Measurements from ENCODE around the gene MRPL54.

The MRPL54 gene

DNA sequence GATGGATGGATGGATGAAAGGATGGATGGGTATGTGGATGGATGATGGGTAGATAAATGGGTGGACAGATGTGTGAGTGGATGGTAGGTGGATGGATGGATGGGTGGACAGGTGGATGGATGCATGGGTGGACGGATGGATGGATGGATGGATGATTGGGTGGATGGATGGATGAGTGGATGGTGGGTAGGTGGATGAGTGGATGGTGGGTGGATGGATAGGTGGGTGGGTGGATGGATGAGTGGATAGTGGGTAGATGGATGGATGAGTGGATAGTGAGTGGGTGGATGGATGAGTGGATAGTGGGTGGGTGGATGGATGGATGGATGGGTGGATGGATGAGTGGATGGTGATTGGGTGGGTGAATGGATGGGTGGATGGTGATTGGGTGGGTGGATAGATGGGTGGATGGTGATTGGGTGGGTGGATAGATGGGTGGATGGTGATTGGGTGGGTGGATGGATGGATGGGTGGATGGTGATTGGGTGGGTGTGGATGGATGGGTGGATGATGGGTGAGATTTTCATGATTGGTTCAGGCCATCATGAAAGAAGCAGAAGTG lies 14.1 kb downstream of the MRPL54 start:
- Histone ChIP-seq H3K36me3 (replicated peaks) (no peaks in the 10 kb centered on the region), H3K27me3 (replicated peaks) (no peaks in the 10 kb centered on the region), H3K27ac (no peak overlapping the region), H3K4me3 (ENCODE audit: low read depth, low read length) (no peak overlapping the region)
- TF ChIP-seq, protein P1, sequence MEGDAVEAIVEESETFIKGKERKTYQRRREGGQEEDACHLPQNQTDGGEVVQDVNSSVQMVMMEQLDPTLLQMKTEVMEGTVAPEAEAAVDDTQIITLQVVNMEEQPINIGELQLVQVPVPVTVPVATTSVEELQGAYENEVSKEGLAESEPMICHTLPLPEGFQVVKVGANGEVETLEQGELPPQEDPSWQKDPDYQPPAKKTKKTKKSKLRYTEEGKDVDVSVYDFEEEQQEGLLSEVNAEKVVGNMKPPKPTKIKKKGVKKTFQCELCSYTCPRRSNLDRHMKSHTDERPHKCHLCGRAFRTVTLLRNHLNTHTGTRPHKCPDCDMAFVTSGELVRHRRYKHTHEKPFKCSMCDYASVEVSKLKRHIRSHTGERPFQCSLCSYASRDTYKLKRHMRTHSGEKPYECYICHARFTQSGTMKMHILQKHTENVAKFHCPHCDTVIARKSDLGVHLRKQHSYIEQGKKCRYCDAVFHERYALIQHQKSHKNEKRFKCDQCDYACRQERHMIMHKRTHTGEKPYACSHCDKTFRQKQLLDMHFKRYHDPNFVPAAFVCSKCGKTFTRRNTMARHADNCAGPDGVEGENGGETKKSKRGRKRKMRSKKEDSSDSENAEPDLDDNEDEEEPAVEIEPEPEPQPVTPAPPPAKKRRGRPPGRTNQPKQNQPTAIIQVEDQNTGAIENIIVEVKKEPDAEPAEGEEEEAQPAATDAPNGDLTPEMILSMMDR (IDR thresholded peaks at IDR 0.05; ENCODE audit: low read depth, low read length, missing control alignments): no peak
- no peak for DNase-seq
- in situ Hi-C loops (cut with HindIII; ENCODE audit: low pct_ligation_motif_present, low sequenced_read_pairs): no loop called here

DNA sequence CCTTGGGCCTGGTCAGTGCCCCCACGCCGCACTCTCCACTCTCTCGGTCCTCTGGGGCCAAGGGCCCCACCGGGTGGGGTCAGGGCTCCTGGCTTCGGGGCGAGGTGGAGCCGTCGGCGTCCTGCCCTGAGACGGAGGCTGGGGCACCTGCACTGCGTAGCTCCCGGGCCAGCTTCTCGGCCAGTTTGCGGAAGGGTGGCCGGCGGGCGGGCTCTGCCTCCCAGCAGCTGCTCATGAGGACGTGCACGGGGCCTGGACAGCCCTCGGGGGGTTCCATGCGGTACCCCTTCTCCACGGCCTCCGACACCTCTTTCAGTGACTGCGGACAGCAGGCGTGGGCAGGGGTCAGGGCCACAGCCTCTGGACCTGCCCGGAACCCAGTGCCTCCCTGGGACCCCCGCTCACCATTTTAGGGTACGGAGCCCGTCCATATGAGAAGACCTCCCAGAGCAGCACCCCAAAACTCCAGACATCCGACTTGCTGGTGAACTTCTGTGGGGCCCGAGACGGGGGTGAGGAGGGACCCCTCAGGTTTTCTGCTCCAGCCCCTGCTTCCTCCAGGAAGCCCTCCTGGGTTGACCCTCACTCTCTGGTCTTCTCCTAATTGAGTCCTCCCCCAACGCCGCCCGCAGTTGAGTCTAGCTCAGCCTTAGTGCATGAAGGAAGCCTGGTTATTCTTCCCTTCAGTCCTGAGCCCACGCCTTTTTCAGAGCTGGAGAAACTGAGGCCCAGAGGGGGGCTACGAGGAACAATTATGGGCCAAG lies 15.8 kb downstream of the MRPL54 start:
- Histone ChIP-seq H3K27me3 (replicated peaks) (no peaks in the 10 kb centered on the region), H3K36me3 (replicated peaks) (no peaks in the 10 kb centered on the region), H3K4me3 (ENCODE audit: low read depth, low read length) (no peak overlapping the region), H3K27ac (no peak overlapping the region)
- in situ Hi-C loops (cut with HindIII; ENCODE audit: low pct_ligation_motif_present, low sequenced_read_pairs): no loop called here
- no peak for DNase-seq
- TF ChIP-seq, protein P1 (IDR thresholded peaks at IDR 0.05; ENCODE audit: low read depth, low read length, missing control alignments): no peak

DNA sequence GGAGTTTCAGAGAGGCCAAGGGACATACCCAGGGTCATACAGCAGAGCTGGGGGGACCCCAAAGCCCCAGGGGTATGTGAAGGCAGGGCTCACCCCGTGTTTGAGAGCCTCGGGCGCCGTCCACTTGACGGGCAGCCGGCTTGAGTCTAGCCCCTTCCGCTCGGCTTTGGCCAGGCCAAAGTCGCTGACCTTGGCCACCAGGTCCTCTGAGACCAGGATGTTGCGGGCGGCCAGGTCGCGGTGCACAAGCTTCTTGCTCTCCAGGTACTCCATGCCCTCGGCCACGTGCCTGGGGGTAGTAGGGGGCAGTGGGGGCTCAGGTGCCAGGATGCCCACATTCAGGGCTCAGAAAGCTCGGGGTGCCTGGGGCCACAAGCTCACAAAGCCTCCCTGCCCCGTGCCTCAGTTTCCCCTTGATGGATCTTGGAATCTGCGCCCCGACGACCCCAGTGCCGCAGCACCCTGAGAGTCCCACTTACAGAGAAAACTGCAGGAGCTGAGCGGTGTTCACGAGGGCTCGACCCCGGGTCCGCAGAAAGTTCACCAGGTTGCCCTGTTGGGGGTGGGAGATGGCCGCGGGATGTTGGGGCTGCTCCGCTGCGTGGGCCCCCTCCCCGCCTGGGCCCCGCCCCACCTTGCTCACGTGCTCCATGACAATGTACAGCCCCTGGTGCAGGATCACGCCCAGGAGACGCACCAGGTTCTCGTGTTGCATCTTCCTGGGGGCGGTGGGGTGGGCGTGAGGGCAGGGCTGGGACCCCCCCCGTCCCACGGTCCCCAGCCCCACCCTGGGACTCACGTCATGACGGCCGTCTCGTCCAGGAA lies 16.6 kb downstream of the MRPL54 start:
- TF ChIP-seq, protein P1 (IDR thresholded peaks at IDR 0.05; ENCODE audit: low read depth, low read length, missing control alignments): no peak
- in situ Hi-C loops (cut with HindIII; ENCODE audit: low pct_ligation_motif_present, low sequenced_read_pairs): no loop called here
- no peak overlapping the region for H3K4me3 ChIP-seq (ENCODE audit: low read depth, low read length)
- H3K27me3 ChIP-seq (replicated peaks): no peaks in the 10 kb centered on the region
- H3K36me3 ChIP-seq (replicated peaks): no peaks in the 10 kb centered on the region
- DNase-seq: no peak
- H3K27ac ChIP-seq: no peak overlapping the region

DNA sequence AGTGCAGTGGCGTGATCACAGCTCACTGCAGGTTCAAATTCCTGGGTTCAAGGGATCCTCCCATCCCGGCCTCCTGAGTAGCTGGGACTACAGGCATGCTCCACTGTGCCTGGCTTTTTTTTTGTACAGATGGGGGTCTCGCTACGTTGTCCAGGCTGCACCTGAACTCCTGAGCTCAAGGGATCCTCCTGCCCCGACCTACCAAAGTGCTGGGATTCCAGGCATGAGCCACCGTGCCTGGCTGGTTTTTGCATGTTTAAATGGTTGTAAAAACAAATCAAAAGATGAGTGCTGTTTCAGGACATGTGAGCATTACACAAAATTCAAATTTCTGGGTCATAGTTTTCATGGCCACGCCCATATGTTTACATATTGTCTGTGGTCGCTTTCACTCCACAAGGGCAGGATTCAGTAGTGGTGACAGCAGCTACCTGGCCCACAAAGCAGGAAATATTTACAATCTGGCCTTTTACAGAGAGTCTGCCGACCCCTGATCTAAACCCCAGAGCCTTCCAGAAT lies 18.4 kb downstream of the MRPL54 start:
- in situ Hi-C loops (cut with HindIII; ENCODE audit: low pct_ligation_motif_present, low sequenced_read_pairs): no loop called here
- Histone ChIP-seq H3K4me3 (ENCODE audit: low read depth, low read length) (no peak overlapping the region), H3K27me3 (replicated peaks) (peaks cover 12% of the 10 kb centered on the region), H3K27ac (no peak overlapping the region), H3K36me3 (replicated peaks) (no peaks in the 10 kb centered on the region)
- no peak for DNase-seq
- TF ChIP-seq, protein P1 (IDR thresholded peaks at IDR 0.05; ENCODE audit: low read depth, low read length, missing control alignments): no peak

- H3K4me3 ChIP-seq (ENCODE audit: low read depth, low read length): no peak overlapping the region
- TF ChIP-seq, protein P1 (IDR thresholded peaks at IDR 0.05; ENCODE audit: low read depth, low read length, missing control alignments): no peak
- peaks cover 15% of the 10 kb centered on the region for H3K27me3 ChIP-seq (replicated peaks)
- in situ Hi-C loops (cut with HindIII; ENCODE audit: low pct_ligation_motif_present, low sequenced_read_pairs): no loop called here
- no peaks in the 10 kb centered on the region for H3K36me3 ChIP-seq (replicated peaks)
- no peak for DNase-seq
- no peak overlapping the region for H3K27ac ChIP-seq
Observed at GRCh38 chr19:3781603-3782002, 19.1 kb downstream of the MRPL54 start.

All from brain microvascular endothelial cell (primary cell).